ENCODE results near the gene MED19.

Gene MED19

GRCh38 chr11:57668434-57668782 lies 43.6 kb downstream of the MED19 start:
- no peaks in the 10 kb centered on the region for H3K9me3 ChIP-seq (ENCODE audit: low read length)
- no peak overlapping the region for H2AFZ ChIP-seq (ENCODE audit: low read length)
- peak overlapping the region; percentile 87 for H3K4me2 ChIP-seq (ENCODE audit: low read length)
- no peaks in the 10 kb centered on the region for H4K20me1 ChIP-seq (ENCODE audit: insufficient read depth, low read length)
- H3K9ac ChIP-seq (ENCODE audit: low read length), result peak overlapping the region; percentile 100
- H3K79me2 ChIP-seq (ENCODE audit: insufficient read depth, low read length), result peaks cover 42% of the 10 kb centered on the region
- no peaks in the 10 kb centered on the region for H3K27me3 ChIP-seq (ENCODE audit: insufficient read depth, low read length)
- no peak for TF ChIP-seq CTCF (IDR thresholded peaks at IDR 0.05; ENCODE audit: low read length)
- peaks cover 21% of the 10 kb centered on the region for H3K4me1 ChIP-seq (ENCODE audit: insufficient read depth, low read length, severe bottlenecking)
- peaks cover 33% of the 10 kb centered on the region for H3K36me3 ChIP-seq (ENCODE audit: insufficient read depth, low read length)
- peak overlapping the region; percentile 83 for H3K27ac ChIP-seq (ENCODE audit: low read depth, low read length, poor library complexity, severe bottlenecking)
- no peaks in the 10 kb centered on the region for H3K9me2 ChIP-seq (ENCODE audit: low read depth, low read length)
- no peaks in the 10 kb centered on the region for H3F3A ChIP-seq (ENCODE audit: insufficient read depth, low read length)
- peak overlapping the region; percentile 100 for H3K4me3 ChIP-seq (ENCODE audit: low read depth, low read length, poor library complexity, severe bottlenecking)

GRCh38 chr11:57667736-57668433 lies 44.1 kb downstream of the MED19 start, which contains the start of gene ZDHHC5:
Gene ZDHHC5, plus strand, starts transcription at chr11:57668114. Its CDS starts 4,977 bp downstream, at chr11:57673091.
- Histone ChIP-seq H3K27ac (ENCODE audit: low read depth, low read length, poor library complexity, severe bottlenecking) (peak within 1 kb of the TSS; percentile 83), H3K79me2 (ENCODE audit: insufficient read depth, low read length) (peaks cover 42% of the 10 kb centered on the region), H3K4me3 (ENCODE audit: low read depth, low read length, poor library complexity, severe bottlenecking) (peak within 1 kb of the TSS; percentile 100), H2AFZ (ENCODE audit: low read length) (no peak within 1 kb of the TSS), H3K27me3 (ENCODE audit: insufficient read depth, low read length) (no peaks in the 10 kb centered on the region), H3K4me2 (ENCODE audit: low read length) (peak within 1 kb of the TSS; percentile 89), H3K9me2 (ENCODE audit: low read depth, low read length) (no peaks in the 10 kb centered on the region), H3K9ac (ENCODE audit: low read length) (peak within 1 kb of the TSS; percentile 100), H3K4me1 (ENCODE audit: insufficient read depth, low read length, severe bottlenecking) (peaks cover 21% of the 10 kb centered on the region), H4K20me1 (ENCODE audit: insufficient read depth, low read length) (no peaks in the 10 kb centered on the region), H3K9me3 (ENCODE audit: low read length) (no peaks in the 10 kb centered on the region), H3F3A (ENCODE audit: insufficient read depth, low read length) (no peaks in the 10 kb centered on the region), H3K36me3 (ENCODE audit: insufficient read depth, low read length) (peaks cover 28% of the 10 kb centered on the region)
- TF ChIP-seq EZH2 (IDR thresholded peaks at IDR 0.05; ENCODE audit: borderline replicate concordance, low read length) (no peak), CTCF (IDR thresholded peaks at IDR 0.05; ENCODE audit: low read length) (peak; percentile 16; the same call in 1 of the 2 replicates)

- Histone ChIP-seq H3F3A (ENCODE audit: insufficient read depth, low read length) (no peaks in the 10 kb centered on the region), H3K9ac (ENCODE audit: low read length) (peak overlapping the region; percentile 75), H3K27me3 (ENCODE audit: insufficient read depth, low read length) (no peaks in the 10 kb centered on the region), H2AFZ (ENCODE audit: low read length) (no peak overlapping the region), H3K9me3 (ENCODE audit: low read length) (no peaks in the 10 kb centered on the region), H3K4me1 (ENCODE audit: insufficient read depth, low read length, severe bottlenecking) (peaks cover 21% of the 10 kb centered on the region), H3K9me2 (ENCODE audit: low read depth, low read length) (no peaks in the 10 kb centered on the region), H3K36me3 (ENCODE audit: insufficient read depth, low read length) (peaks cover 23% of the 10 kb centered on the region; the same call in 1 of the 2 replicates), H3K4me2 (ENCODE audit: low read length) (peak overlapping the region; percentile 89), H3K4me3 (ENCODE audit: low read depth, low read length, poor library complexity, severe bottlenecking) (peak overlapping the region; percentile 100), H3K79me2 (ENCODE audit: insufficient read depth, low read length) (peaks cover 40% of the 10 kb centered on the region), H3K27ac (ENCODE audit: low read depth, low read length, poor library complexity, severe bottlenecking) (peak overlapping the region; percentile 83), H4K20me1 (ENCODE audit: insufficient read depth, low read length) (no peaks in the 10 kb centered on the region)
- no peak for TF ChIP-seq EZH2 (IDR thresholded peaks at IDR 0.05; ENCODE audit: borderline replicate concordance, low read length)
Observed at GRCh38 chr11:57667117-57667735, 44.8 kb downstream of the MED19 start.
